HEK293 (cell line): Measurements from ENCODE around the gene ATP10A.

ENCODE experiments used
- CTCF ChIA-PET: fragments of 350-600 bp; formaldehyde crosslinking; extraction: SDS; loops from one replicate; lab custom pipeline; 2021; ENCODE audit warnings: antibody characterized with exemption; lab: Yijun Ruan, JAX
- POLR2A ChIA-PET: fragments of 300-600 bp; formaldehyde crosslinking; extraction: SDS; loops from one replicate; lab custom pipeline; 2020; ENCODE audit warnings: antibody characterized with exemption, inconsistent platforms; lab: Yijun Ruan, JAX
- H3K27ac ChIP-seq: fragments of 200-500 bp; sonication (Bioruptor generic); 2 replicates; pipeline ENCODE4 v1.5.1; 2014; ENCODE audit warnings: low read depth, low read length, control low read depth, inconsistent platforms; ENCODE audit errors: extremely low read depth
- H3K36me3 ChIP-seq, 2 experiments: fragments of 200-500 bp in 1 of 2; sonication (Bioruptor generic) in 1 of 2; 1 replicate in 1 of 2; 2 replicates in 1 of 2; pipeline ENCODE4 v1.5.1; 2014 to 2017; ENCODE audit warnings: inconsistent platforms in 2 of 2, low read length in 2 of 2; ENCODE audit not compliant: control insufficient read depth in 2 of 2, insufficient read depth in 1 of 2
- H3K4me1 ChIP-seq: fragments of 200-500 bp; sonication (Bioruptor generic); 2 replicates; pipeline ENCODE4 v1.5.1; 2014; ENCODE audit warnings: mild to moderate bottlenecking, low read length, inconsistent platforms; ENCODE audit not compliant: control insufficient read depth, insufficient read depth
- H3K4me3 ChIP-seq: 2 replicates; pipeline ENCODE4 v1.5.1; 2011; ENCODE audit warnings: low read depth, mild to moderate bottlenecking, control low read depth, low read length, moderate library complexity
- H3K9me3 ChIP-seq: fragments of 200-500 bp; sonication (Bioruptor generic); 2 replicates; pipeline ENCODE4 v1.5.1; 2014; ENCODE audit warnings: low read depth, low read length, inconsistent platforms; ENCODE audit not compliant: control insufficient read depth, insufficient read depth
- FEZF1 ChIP-seq: fragments of 450-650 bp; formaldehyde crosslinking; IDR thresholded peaks from 2 replicates; pipeline ENCODE4 v1.5.1; 2016; ENCODE audit warnings: missing biosample characterization, missing genetic modification characterization
- ZBTB1 ChIP-seq: fragments of 450-650 bp; formaldehyde crosslinking; IDR thresholded peaks from 2 replicates; pipeline ENCODE4 v1.5.1; 2016; ENCODE audit warnings: missing biosample characterization, missing genetic modification characterization
- ZBTB8A ChIP-seq: fragments of 450-650 bp; formaldehyde crosslinking; IDR thresholded peaks from 2 replicates; pipeline ENCODE4 v1.5.1; 2016; ENCODE audit warnings: missing biosample characterization, missing genetic modification characterization
- ZNF157 ChIP-seq: fragments of 450-650 bp; formaldehyde crosslinking; IDR thresholded peaks from 2 replicates; pipeline ENCODE4 v1.5.1; 2016; ENCODE audit warnings: missing biosample characterization, missing genetic modification characterization
- ZNF174 ChIP-seq: fragments of 450-650 bp; formaldehyde crosslinking; IDR thresholded peaks from 2 replicates; pipeline ENCODE4 v1.5.0; 2017; ENCODE audit warnings: missing biosample characterization, mild to moderate bottlenecking, missing genetic modification characterization
- ZNF391 ChIP-seq: fragments of 450-650 bp; formaldehyde crosslinking; IDR thresholded peaks from 2 replicates; pipeline ENCODE4 v1.5.1; 2016; ENCODE audit warnings: low read depth, missing biosample characterization, missing genetic modification characterization, borderline replicate concordance
- ZNF670 ChIP-seq: fragments of 450-650 bp; formaldehyde crosslinking; IDR thresholded peaks from 2 replicates; pipeline ENCODE4 v1.5.1; 2016; ENCODE audit warnings: missing biosample characterization, missing genetic modification characterization, low read depth
- ZNF707 ChIP-seq: fragments of 450-650 bp; formaldehyde crosslinking; IDR thresholded peaks from 2 replicates; pipeline ENCODE4 v1.5.1; 2016; ENCODE audit warnings: missing biosample characterization, missing genetic modification characterization
- ZNF747 ChIP-seq: fragments of 450-650 bp; formaldehyde crosslinking; IDR thresholded peaks from 2 replicates; pipeline ENCODE4 v1.5.1; 2016; ENCODE audit warnings: missing biosample characterization, missing genetic modification characterization
- ZNF768 ChIP-seq: fragments of 450-650 bp; formaldehyde crosslinking; IDR thresholded peaks from 2 replicates; pipeline ENCODE4 v1.5.1; 2018; ENCODE audit warnings: missing biosample characterization, mild to moderate bottlenecking, missing genetic modification characterization
- ZNF785 ChIP-seq: fragments of 450-650 bp; formaldehyde crosslinking; IDR thresholded peaks from 2 replicates; pipeline ENCODE4 v1.5.1; 2016; ENCODE audit warnings: missing biosample characterization, missing genetic modification characterization
- ZSCAN16 ChIP-seq: fragments of 450-650 bp; formaldehyde crosslinking; IDR thresholded peaks from 2 replicates; pipeline ENCODE4 v1.5.1; 2016; ENCODE audit warnings: missing biosample characterization, missing genetic modification characterization
- ZSCAN5A ChIP-seq: fragments of 450-650 bp; formaldehyde crosslinking; IDR thresholded peaks from 2 replicates; pipeline ENCODE4 v1.5.1; 2016; ENCODE audit warnings: missing biosample characterization, missing genetic modification characterization
- TF ChIP-seq, protein P1 (sequence below): fragments of 450-650 bp; formaldehyde crosslinking; IDR thresholded peaks from 2 replicates; pipeline ENCODE4 v1.5.1; 2016; ENCODE audit warnings: missing biosample characterization, missing genetic modification characterization, borderline replicate concordance

The ATP10A gene

DNA sequence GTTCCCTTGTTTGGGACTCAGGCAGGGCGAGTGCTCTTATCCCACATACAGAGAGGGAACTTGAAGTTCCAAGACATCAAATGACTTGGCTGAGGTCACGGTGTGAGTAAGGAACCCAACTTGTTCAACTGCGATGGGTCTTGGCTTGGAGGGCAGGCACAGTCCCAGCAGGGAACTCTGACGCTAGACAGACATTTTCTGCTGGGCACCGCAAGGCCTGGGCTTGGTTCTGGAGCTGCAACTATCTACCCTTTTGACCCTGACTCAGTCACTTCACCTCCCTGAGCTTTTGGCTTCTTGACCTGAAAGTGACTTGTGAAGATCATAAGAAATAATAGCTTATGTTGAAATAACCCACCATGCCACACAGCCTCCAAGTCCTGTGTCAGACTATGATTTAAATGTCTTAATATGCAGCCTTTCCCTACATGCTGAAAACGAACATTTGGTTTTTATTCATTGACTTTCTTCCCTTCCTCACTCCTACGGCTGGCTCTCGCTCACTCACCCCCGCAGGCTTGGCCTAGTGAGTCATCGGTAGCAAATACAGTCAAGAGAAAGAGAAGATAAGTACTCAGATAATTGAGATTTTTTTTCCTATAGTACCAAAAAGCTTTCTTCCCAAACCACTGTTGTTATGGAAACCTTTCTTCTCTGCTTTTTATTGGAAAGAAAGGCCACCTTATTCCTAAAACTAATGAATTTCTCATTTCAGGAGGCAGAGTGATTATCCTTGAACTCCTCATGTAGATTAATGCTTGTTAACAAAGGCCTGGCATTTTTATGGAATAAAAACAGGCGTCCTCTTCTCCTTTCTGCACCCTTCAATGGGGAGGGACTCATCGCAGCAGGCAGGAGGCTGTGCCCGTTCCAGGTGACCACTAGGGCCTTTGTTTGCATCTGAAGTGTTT, 178.4 kb downstream of the ATP10A start:
- CTCF ChIA-PET, result interaction anchor here (0.7 to 1.4 kb wide), 3 partner anchors 10 to 25 kb away, joined by 3 to 6 read pairs (median 3); no protein-coding TSS in a partner anchor
- POLR2A ChIA-PET, result no interaction called here
- Histone ChIP-seq H3K9me3 (no peaks in the 10 kb centered on the region), H3K27ac (no peak overlapping the region)
- no peak for TF ChIP-seq ZNF768 (tag by site-specific recombination)
- TF ChIP-seq, all 188 proteins: peak for 0
- H3K4me1 ChIP-seq, result no peaks in the 10 kb centered on the region; the same call in 1 of the 2 replicates
- H3K36me3 ChIP-seq, result no peaks in the 10 kb centered on the region
- no peak overlapping the region for H3K4me3 ChIP-seq

DNA sequence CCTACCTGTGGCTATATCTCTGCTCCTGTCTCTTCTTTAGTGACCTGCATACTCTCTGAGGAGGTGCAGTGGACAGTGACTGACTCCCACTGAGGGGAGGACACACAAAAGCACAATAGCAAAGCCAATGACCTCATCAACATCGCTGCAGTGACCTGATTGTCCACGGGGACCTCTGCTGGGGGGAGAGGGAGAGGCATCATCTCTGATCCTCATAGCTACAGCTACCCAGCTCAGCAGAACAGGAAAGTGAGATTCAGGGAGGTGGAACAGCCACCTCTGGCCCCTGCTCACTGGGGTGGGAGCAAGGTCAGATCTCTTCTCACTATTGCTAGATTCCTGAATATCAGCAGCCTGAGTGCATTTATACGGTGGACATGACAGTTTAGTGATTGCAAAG, 179.2 kb downstream of the ATP10A start:
- Histone ChIP-seq H3K27ac (no peak overlapping the region), H3K4me3 (no peak overlapping the region), H3K4me1 (no peaks in the 10 kb centered on the region; the same call in 1 of the 2 replicates), H3K9me3 (no peaks in the 10 kb centered on the region), H3K36me3 (no peaks in the 10 kb centered on the region)
- TF ChIP-seq ZNF391 (tag by site-specific recombination) (no peak), ZNF174 (no peak), ZNF670 (no peak), ZSCAN16 (tag by site-specific recombination) (no peak), ZNF157 (tag by site-specific recombination) (no peak), ZNF747 (no peak)
- TF ChIP-seq, protein P1, sequence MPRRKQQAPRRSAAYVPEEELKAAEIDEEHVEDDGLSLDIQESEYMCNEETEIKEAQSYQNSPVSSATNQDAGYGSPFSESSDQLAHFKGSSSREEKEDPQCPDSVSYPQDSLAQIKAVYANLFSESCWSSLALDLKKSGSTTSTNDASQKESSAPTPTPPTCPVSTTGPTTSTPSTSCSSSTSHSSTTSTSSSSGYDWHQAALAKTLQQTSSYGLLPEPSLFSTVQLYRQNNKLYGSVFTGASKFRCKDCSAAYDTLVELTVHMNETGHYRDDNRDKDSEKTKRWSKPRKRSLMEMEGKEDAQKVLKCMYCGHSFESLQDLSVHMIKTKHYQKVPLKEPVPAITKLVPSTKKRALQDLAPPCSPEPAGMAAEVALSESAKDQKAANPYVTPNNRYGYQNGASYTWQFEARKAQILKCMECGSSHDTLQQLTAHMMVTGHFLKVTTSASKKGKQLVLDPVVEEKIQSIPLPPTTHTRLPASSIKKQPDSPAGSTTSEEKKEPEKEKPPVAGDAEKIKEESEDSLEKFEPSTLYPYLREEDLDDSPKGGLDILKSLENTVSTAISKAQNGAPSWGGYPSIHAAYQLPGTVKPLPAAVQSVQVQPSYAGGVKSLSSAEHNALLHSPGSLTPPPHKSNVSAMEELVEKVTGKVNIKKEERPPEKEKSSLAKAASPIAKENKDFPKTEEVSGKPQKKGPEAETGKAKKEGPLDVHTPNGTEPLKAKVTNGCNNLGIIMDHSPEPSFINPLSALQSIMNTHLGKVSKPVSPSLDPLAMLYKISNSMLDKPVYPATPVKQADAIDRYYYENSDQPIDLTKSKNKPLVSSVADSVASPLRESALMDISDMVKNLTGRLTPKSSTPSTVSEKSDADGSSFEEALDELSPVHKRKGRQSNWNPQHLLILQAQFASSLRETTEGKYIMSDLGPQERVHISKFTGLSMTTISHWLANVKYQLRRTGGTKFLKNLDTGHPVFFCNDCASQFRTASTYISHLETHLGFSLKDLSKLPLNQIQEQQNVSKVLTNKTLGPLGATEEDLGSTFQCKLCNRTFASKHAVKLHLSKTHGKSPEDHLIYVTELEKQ, result no peak
- ChIA-PET POLR2A (no interaction called here), CTCF (interaction anchor here (1.4 kb wide), 1 partner anchor 9 kb away, joined by 6 read pairs; no protein-coding TSS in a partner anchor)

DNA sequence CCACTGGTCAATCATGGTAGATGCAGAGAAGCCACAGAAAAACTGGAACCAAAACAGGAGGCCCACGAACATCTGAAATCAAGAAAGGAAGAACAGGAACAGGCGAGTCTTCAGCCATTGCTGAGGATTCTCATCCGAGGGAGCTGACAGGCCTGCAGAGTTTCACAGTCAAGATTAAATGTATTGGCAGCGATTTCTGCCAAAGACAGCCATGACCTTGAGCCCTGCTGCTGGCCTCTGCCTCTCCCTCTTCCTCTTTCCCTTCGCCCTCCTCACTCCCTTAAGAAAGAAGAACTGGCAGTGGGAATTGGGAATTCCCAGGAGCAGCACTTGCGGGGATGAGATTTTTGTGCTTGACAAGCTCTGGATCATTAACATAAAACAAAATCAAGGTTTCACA, 179.7 kb downstream of the ATP10A start:
- ChIA-PET POLR2A (no interaction called here), CTCF (no interaction called here)
- TF ChIP-seq ZNF670, result no peak
- no peak for TF ChIP-seq ZNF785 (tag by site-specific recombination)
- TF ChIP-seq ZBTB1 (tag by site-specific recombination), result no peak
- TF ChIP-seq FEZF1 (tag by site-specific recombination), result no peak
- TF ChIP-seq ZNF707 (tag by site-specific recombination), result no peak
- TF ChIP-seq ZNF157 (tag by site-specific recombination), result no peak
- no peak for TF ChIP-seq ZBTB8A (tag by site-specific recombination)
- no peak for TF ChIP-seq ZSCAN5A (tag by site-specific recombination)
- no peak for TF ChIP-seq ZNF174
- no peak overlapping the region for H3K27ac ChIP-seq
- no peaks in the 10 kb centered on the region for H3K36me3 ChIP-seq
- H3K4me1 ChIP-seq, result no peaks in the 10 kb centered on the region; the same call in 1 of the 2 replicates
- H3K9me3 ChIP-seq, result no peaks in the 10 kb centered on the region
- no peak overlapping the region for H3K4me3 ChIP-seq
